ENCODE results near the gene SFMBT1.

SFMBT1 gene

DNA sequence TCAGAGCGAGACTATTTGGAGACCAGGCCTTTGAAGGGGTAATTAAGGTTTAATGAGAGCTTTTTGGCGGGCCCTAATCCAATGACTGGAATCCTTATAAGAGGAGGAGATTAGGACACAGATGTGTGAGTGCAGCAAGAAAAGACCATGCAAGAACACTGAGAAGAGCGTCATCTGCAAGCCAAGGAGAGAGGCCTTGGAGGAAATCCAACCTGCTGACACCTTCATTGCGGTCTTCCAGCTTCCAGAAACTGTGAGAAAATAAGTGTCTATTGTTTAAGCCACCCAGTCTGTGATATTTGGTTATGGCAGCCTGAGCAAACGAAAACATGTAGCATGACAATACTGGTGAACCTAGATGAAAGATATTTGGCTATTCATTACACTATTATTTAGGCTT is 188.0 kb downstream of the SFMBT1 start:
- no peak for DNase-seq (ENCODE audit: extremely low read depth in 1 of 2, low read depth in 1 of 2)

DNA sequence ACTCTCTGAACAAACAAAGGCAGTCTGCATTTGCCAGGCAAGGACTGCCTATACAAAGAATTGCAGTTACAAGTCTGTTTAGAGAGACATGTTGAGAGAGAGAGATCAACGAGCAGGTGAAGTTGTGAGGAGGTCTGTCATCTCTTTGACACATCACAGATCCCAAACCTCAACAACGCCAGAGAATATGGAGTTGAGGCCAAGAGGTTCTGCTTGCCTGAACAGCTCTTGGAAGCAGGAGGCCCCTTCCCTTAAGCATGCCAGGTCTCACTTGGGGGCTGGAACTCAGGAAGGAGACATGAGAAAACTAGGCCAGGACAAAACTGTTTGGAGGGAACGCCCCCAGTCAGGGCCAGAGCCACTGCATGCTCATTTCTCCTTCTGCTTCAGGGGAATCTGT is 188.7 kb downstream of the SFMBT1 start:
- no peak for DNase-seq (ENCODE audit: extremely low read depth in 1 of 2, low read depth in 1 of 2)

DNA sequence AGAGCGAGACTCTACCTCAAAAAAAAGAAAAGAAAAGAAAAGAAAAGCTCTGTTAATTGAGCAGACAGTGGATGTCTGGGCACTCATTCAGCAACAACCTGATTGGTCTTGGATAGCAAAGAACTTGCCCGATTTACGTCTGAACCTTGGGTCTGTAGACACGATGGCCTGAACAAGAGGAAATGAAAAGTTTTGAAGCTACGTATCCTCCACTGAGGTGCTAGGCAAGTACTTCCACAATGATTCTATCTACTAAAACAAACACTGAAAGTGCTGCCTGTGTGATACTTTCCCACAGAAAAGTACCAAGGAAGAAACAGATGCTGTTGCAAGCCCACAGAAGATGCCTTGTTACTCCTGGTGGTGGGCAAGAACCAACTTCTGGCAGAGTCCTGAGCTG is 189.2 kb downstream of the SFMBT1 start:
- no peak for DNase-seq (ENCODE audit: extremely low read depth in 1 of 2, low read depth in 1 of 2)

DNA sequence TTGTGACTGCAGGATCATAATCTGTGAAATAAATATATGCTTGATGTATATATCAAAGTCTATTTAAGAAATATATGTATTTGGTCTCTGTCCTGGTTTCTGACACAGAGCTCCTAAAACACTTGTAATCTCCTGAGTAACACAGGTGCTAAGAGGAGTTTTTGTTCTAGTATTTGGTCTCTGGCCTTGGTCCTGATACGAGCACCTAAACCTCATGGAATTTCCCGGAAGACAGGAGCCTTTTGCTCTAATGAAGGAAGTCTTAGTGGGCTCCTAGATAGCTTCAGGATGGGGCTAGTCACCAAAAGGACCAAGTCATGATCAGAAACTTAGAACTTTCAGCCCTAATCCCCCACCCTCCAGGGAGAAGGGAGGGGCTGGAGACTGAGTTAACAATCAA is 191.9 kb downstream of the SFMBT1 start:
- no peak for DNase-seq (ENCODE audit: extremely low read depth in 1 of 2, low read depth in 1 of 2)

Data from stimulated activated CD8-positive, alpha-beta memory T cell treated with anti-CD3 and anti-CD28 coated beads, Interleukin-7, amount 100 ng/mL, for 48 hours (primary cell).